Caco-2 (cell line): ENCODE measurements around the gene ASCC2. TPM values are rescaled to one million over a fixed set of nuclear protein-coding genes. Genes with fewer than 3 reads are reported as not detected.

ENCODE experiments used
- BruUV-seq: library from RNA; stranded (reverse); fragments of 400-500 nt; replicated peaks from 2 replicates; lab custom pipeline; 2021; lab: Mats Ljungman, UMichigan
- CTCF ChIA-PET: fragments of 300-600 bp; sonication (Branson Sonifier 250); formaldehyde crosslinking; loops from one replicate; lab custom pipeline; 2022; ENCODE audit warnings: antibody characterized with exemption; lab: Charles Lee
- POLR2A ChIA-PET: fragments of 300-600 bp; sonication (Branson Sonifier 250); formaldehyde crosslinking; loops from one replicate; lab custom pipeline; 2022; ENCODE audit warnings: antibody characterized with exemption; lab: Charles Lee
- DNase-seq, 2 experiments: peaks; one replicate each; pipeline versions ENCODE4 v3.0.0 to v3.0.0-alpha.2; 2020 to 2022
- H3K27me3 ChIP-seq: replicated peaks from 2 replicates; pipeline ENCODE4 v1.6.0; 2011; ENCODE audit warnings: low read length; ENCODE audit not compliant: control insufficient read depth, insufficient read depth
- H3K36me3 ChIP-seq: 2 replicates; pipeline ENCODE4 v1.5.1; 2011; ENCODE audit warnings: low read length; ENCODE audit not compliant: control insufficient read depth, insufficient read depth
- H3K4me1 ChIP-seq: fragments of 250-450 bp; sonication (Bioruptor Pico); 2 replicates; pipeline ENCODE4 v1.5.1; 2020; ENCODE audit warnings: mild to moderate bottlenecking
- H3K4me3 ChIP-seq: 2 replicates; pipeline ENCODE4 v1.5.1; 2011; ENCODE audit warnings: low read depth, mild to moderate bottlenecking, control low read depth, low read length
- H3K9me3 ChIP-seq: fragments of 250-450 bp; sonication (Bioruptor Pico); 2 replicates; pipeline ENCODE4 v1.5.1; 2020; ENCODE audit warnings: mild to moderate bottlenecking, moderate library complexity
- H3K27ac Mint-ChIP-seq: one replicate; pipeline ENCODE4 v1.8.0; 2022; ENCODE audit warnings: mixed read lengths; ENCODE audit not compliant: unreplicated experiment
- H3K27me3 Mint-ChIP-seq: one replicate; pipeline ENCODE4 v1.8.0; 2022; ENCODE audit warnings: mixed read lengths; ENCODE audit not compliant: insufficient read depth, unreplicated experiment
- H3K36me3 Mint-ChIP-seq: one replicate; pipeline ENCODE4 v1.8.0; 2022; ENCODE audit warnings: mild to moderate bottlenecking, mixed read lengths; ENCODE audit not compliant: insufficient read depth, unreplicated experiment
- H3K4me1 Mint-ChIP-seq: one replicate; pipeline ENCODE4 v1.8.0; 2022; ENCODE audit warnings: low read depth, mixed read lengths; ENCODE audit not compliant: unreplicated experiment
- H3K4me3 Mint-ChIP-seq: one replicate; pipeline ENCODE4 v1.8.0; 2022; ENCODE audit warnings: mild to moderate bottlenecking, moderate library complexity, mixed read lengths; ENCODE audit not compliant: unreplicated experiment
- H3K9me3 Mint-ChIP-seq: one replicate; pipeline ENCODE4 v1.8.0; 2022; ENCODE audit warnings: mixed read lengths; ENCODE audit not compliant: unreplicated experiment
- intact Hi-C: fragments of 100-400 bp; cut with micrococcal nuclease; formaldehyde crosslinking; loops from one replicate; pipeline ENCODE4 v1.10.0; 2022; ENCODE audit not compliant: unreplicated experiment
- total RNA-seq: library from RNA; stranded (reverse); gene quantifications from 2 replicates; pipeline ENCODE4 v1.2.3, GENCODE V29; 2022
- TF ChIP-seq, protein P1 (sequence below), 2 experiments: fragments of 200-600 bp in 1 of 2; IDR thresholded peaks; 1 replicate in 1 of 2; 2 replicates in 1 of 2; pipeline versions ENCODE4 v1.5.1 to v1.8.0; 2011 to 2022; ENCODE audit warnings: antibody characterized with exemption in 1 of 2, control low read depth in 1 of 2, inconsistent platforms in 1 of 2, low read depth in 1 of 2, low read length in 1 of 2, mild to moderate bottlenecking in 1 of 2, moderate library complexity in 1 of 2; ENCODE audit not compliant: insufficient read depth in 1 of 2, severe bottlenecking in 1 of 2, unreplicated experiment in 1 of 2

The ASCC2 gene
- total RNA-seq, 1 experiment from 2014 or later: 61.4 TPM

DNA sequence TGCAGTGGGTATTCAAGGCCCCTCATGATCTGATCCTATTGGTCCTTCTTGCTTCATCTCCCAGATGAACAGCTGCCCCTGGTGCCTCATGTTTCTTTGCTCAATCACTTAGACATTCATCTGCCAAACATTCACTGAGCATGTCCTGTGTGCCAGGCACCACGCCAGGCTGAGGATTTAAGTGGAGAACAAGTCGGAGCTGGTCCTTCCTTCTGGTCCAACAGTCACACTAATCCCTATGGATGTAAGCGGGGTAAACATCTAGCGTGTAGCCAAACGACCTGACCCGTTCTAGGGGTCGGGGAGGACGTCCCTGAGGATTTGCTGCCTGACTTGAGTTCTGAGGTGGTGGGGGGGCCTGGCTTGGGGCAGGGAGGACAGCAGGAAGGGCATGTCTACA lies 93.2 kb downstream of the ASCC2 start:
- no peaks in the 10 kb centered on the region for H3K36me3 Mint-ChIP-seq
- H3K4me3 Mint-ChIP-seq: no peak overlapping the region
- no peaks in the 10 kb centered on the region for H3K9me3 Mint-ChIP-seq
- Histone ChIP-seq H3K36me3 (no peaks in the 10 kb centered on the region), H3K27me3 (no peaks in the 10 kb centered on the region), H3K4me1 (peaks cover 16% of the 10 kb centered on the region; the same call in 1 of the 2 replicates), H3K4me3 (no peak overlapping the region), H3K9me3 (no peaks in the 10 kb centered on the region)
- TF ChIP-seq, protein P1, sequence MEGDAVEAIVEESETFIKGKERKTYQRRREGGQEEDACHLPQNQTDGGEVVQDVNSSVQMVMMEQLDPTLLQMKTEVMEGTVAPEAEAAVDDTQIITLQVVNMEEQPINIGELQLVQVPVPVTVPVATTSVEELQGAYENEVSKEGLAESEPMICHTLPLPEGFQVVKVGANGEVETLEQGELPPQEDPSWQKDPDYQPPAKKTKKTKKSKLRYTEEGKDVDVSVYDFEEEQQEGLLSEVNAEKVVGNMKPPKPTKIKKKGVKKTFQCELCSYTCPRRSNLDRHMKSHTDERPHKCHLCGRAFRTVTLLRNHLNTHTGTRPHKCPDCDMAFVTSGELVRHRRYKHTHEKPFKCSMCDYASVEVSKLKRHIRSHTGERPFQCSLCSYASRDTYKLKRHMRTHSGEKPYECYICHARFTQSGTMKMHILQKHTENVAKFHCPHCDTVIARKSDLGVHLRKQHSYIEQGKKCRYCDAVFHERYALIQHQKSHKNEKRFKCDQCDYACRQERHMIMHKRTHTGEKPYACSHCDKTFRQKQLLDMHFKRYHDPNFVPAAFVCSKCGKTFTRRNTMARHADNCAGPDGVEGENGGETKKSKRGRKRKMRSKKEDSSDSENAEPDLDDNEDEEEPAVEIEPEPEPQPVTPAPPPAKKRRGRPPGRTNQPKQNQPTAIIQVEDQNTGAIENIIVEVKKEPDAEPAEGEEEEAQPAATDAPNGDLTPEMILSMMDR (IDR thresholded peaks at IDR 0.05; ENCODE audit: insufficient read depth in 1 of 2, low read depth in 1 of 2, low read length in 1 of 2, severe bottlenecking in 1 of 2, unreplicated experiment in 1 of 2): no peak
- intact Hi-C loops: no loop called here
- no peaks in the 10 kb centered on the region for H3K27me3 Mint-ChIP-seq
- DNase-seq: no peak
- ChIA-PET POLR2A (no interaction called here), CTCF (no interaction called here)
- no peak overlapping the region for H3K27ac Mint-ChIP-seq
- BruUV-seq: no TSS peak
- H3K4me1 Mint-ChIP-seq: peaks cover 13% of the 10 kb centered on the region

DNA sequence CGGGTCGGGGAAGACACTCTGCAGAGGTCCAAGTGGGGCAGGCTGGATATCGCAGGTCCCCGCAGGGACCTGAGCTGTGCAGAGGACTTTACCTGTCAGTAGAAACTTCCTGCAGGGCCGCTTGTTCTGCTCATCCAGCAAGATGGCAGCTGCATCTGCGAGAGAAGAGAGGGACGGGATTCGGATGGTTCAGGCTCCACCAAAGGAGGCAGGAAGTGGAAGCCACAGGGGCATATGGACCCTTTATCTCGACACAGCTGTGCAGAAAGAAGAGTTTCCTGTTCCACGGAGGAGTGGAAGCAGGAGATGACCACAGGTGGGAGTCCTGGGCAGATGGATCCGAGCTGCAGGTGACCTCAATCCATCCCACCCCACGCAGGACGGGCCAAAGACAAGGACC lies 95.7 kb downstream of the ASCC2 start:
- POLR2A ChIA-PET: no interaction called here
- peaks cover 2% of the 10 kb centered on the region; the same call in 1 of the 2 replicates for H3K4me1 ChIP-seq
- Mint-ChIP-seq H3K27me3 (no peaks in the 10 kb centered on the region), H3K27ac (no peak overlapping the region), H3K4me1 (no peaks in the 10 kb centered on the region), H3K4me3 (no peak overlapping the region), H3K9me3 (no peaks in the 10 kb centered on the region), H3K36me3 (no peaks in the 10 kb centered on the region)
- no peak for DNase-seq
- no peak overlapping the region for H3K4me3 ChIP-seq
- no peaks in the 10 kb centered on the region for H3K9me3 ChIP-seq
- intact Hi-C loops: no loop called here
- CTCF ChIA-PET: no interaction called here
- TF ChIP-seq, protein P1 (IDR thresholded peaks at IDR 0.05; ENCODE audit: insufficient read depth in 1 of 2, low read depth in 1 of 2, low read length in 1 of 2, severe bottlenecking in 1 of 2, unreplicated experiment in 1 of 2): no peak
- H3K36me3 ChIP-seq: no peaks in the 10 kb centered on the region
- BruUV-seq: no TSS peak
- no peaks in the 10 kb centered on the region for H3K27me3 ChIP-seq

DNA sequence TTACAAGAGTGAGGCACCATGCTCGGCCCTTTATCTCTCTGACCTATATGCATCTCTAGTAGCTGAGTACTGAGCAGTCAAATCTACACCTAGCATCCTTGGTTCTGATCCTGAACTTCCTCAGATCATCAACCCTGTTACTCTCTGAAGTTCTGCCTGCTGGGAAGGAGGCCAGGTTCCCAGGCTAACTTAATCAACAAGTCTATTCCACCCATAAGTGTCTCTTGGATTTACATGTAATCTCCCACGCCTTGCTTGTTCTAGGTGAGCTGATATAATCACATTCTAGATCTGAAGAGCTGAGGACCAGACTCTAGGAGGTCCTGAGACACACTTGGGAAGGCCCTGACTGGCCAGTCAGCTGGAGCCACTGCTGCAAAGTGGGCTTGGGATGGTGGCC lies 96.1 kb downstream of the ASCC2 start:
- no peaks in the 10 kb centered on the region for H3K9me3 ChIP-seq
- H3K36me3 ChIP-seq: no peaks in the 10 kb centered on the region
- no peaks in the 10 kb centered on the region for H3K27me3 ChIP-seq
- H3K36me3 Mint-ChIP-seq: no peaks in the 10 kb centered on the region
- no peak for DNase-seq
- intact Hi-C loops: no loop called here
- no peak overlapping the region for H3K27ac Mint-ChIP-seq
- CTCF ChIA-PET: interaction anchor here (0.6 kb wide), 1 partner anchor 799 kb away, joined by 3 read pairs; no protein-coding TSS in a partner anchor
- POLR2A ChIA-PET: no interaction called here
- H3K4me1 ChIP-seq: no peaks in the 10 kb centered on the region
- no peak overlapping the region for H3K4me3 ChIP-seq
- no peaks in the 10 kb centered on the region for H3K4me1 Mint-ChIP-seq
- H3K4me3 Mint-ChIP-seq: no peak overlapping the region
- BruUV-seq: no TSS peak
- no peaks in the 10 kb centered on the region for H3K9me3 Mint-ChIP-seq
- TF ChIP-seq, protein P1 (IDR thresholded peaks at IDR 0.05; ENCODE audit: insufficient read depth in 1 of 2, low read depth in 1 of 2, low read length in 1 of 2, severe bottlenecking in 1 of 2, unreplicated experiment in 1 of 2): no peak
- no peaks in the 10 kb centered on the region for H3K27me3 Mint-ChIP-seq
